ENCODE results near the gene LIX1L.
A peak's percentile ranks its signal among the peaks of the same experiment; 100 is the strongest.

Gene LIX1L

GRCh38 chr1:145887631-145888030, 70.2 kb downstream of the LIX1L start:
- H3K36me3 ChIP-seq (ENCODE audit: control insufficient read depth in 1 of 2, insufficient read depth in 2 of 2, low read length in 2 of 2): no peaks in the 10 kb centered on the region
- H3K27ac ChIP-seq (ENCODE audit: low read depth, low read length): no peak overlapping the region
- no peak overlapping the region for H2BK12ac ChIP-seq (ENCODE audit: low read length)
- H2AFZ ChIP-seq (ENCODE audit: insufficient read depth, low read length, poor library complexity): no peak overlapping the region
- H3K4ac ChIP-seq (ENCODE audit: low read depth, low read length): no peak overlapping the region
- H2BK120ac ChIP-seq (ENCODE audit: insufficient read depth, low read length, poor library complexity): no peak overlapping the region
- no peaks in the 10 kb centered on the region for H3K79me2 ChIP-seq (ENCODE audit: control insufficient read depth, insufficient read depth, low read length, poor library complexity)
- DNase-seq: no peak
- H2BK5ac ChIP-seq (ENCODE audit: low read depth, low read length, poor library complexity): no peak overlapping the region
- no peak overlapping the region for H3K18ac ChIP-seq (ENCODE audit: low read length)
- H2AK5ac ChIP-seq (ENCODE audit: low read length): no peak overlapping the region
- no peak overlapping the region for H4K91ac ChIP-seq (ENCODE audit: low read depth, low read length)
- H3K14ac ChIP-seq (ENCODE audit: low read length): no peak overlapping the region
- WGBS (ENCODE audit: extremely low coverage, insufficient coverage, insufficient read length): no CpG with 5 or more reads among the region's 5 CpGs
- no peak overlapping the region for H3K23ac ChIP-seq (ENCODE audit: low read length)
- no peak overlapping the region for H3K9ac ChIP-seq (ENCODE audit: low read length)
- H3K9me3 ChIP-seq (ENCODE audit: insufficient read depth, low read depth, low read length): no peaks in the 10 kb centered on the region
- peaks cover 0 to 8% of the 10 kb centered on the region in 2 experiments for H3K4me1 ChIP-seq (ENCODE audit: control insufficient read depth in 1 of 2, insufficient read depth in 2 of 2, low read length in 2 of 2)
- H3K4me2 ChIP-seq (ENCODE audit: low read length): no peak overlapping the region
- H4K8ac ChIP-seq (ENCODE audit: low read depth, low read length): no peak overlapping the region
- no peak overlapping the region for H4K12ac ChIP-seq (ENCODE audit: low read depth, low read length)
- no peak overlapping the region for H3K4me3 ChIP-seq (ENCODE audit: low read depth, low read length)
- H3K79me1 ChIP-seq (ENCODE audit: low read length): peaks cover 4% of the 10 kb centered on the region
- peaks cover 8% of the 10 kb centered on the region for H3K27me3 ChIP-seq (ENCODE audit: insufficient read depth, low read length)

GRCh38 chr1:145886816-145887215, 71.0 kb downstream of the LIX1L start:
- Histone ChIP-seq H2BK120ac (ENCODE audit: insufficient read depth, low read length, poor library complexity) (no peak overlapping the region), H2AK5ac (ENCODE audit: low read length) (no peak overlapping the region), H2AFZ (ENCODE audit: insufficient read depth, low read length, poor library complexity) (no peak overlapping the region), H3K27me3 (ENCODE audit: insufficient read depth, low read length) (peaks cover 8% of the 10 kb centered on the region), H3K9ac (ENCODE audit: low read length) (no peak overlapping the region), H2BK5ac (ENCODE audit: low read depth, low read length, poor library complexity) (no peak overlapping the region), H4K8ac (ENCODE audit: low read depth, low read length) (no peak overlapping the region), H3K14ac (ENCODE audit: low read length) (no peak overlapping the region), H3K4ac (ENCODE audit: low read depth, low read length) (no peak overlapping the region), H3K27ac (ENCODE audit: low read depth, low read length) (no peak overlapping the region), H3K4me1 (ENCODE audit: control insufficient read depth in 1 of 2, insufficient read depth in 2 of 2, low read length in 2 of 2) (peaks cover 0 to 3% of the 10 kb centered on the region in 2 experiments), H3K23ac (ENCODE audit: low read length) (no peak overlapping the region), H3K79me2 (ENCODE audit: control insufficient read depth, insufficient read depth, low read length, poor library complexity) (no peaks in the 10 kb centered on the region), H3K79me1 (ENCODE audit: low read length) (no peaks in the 10 kb centered on the region), H2BK12ac (ENCODE audit: low read length) (no peak overlapping the region), H3K36me3 (ENCODE audit: control insufficient read depth in 1 of 2, insufficient read depth in 2 of 2, low read length in 2 of 2) (no peaks in the 10 kb centered on the region), H3K4me3 (ENCODE audit: low read depth, low read length) (no peak overlapping the region), H3K9me3 (ENCODE audit: insufficient read depth, low read depth, low read length) (no peaks in the 10 kb centered on the region), H4K91ac (ENCODE audit: low read depth, low read length) (no peak overlapping the region), H4K12ac (ENCODE audit: low read depth, low read length) (no peak overlapping the region), H3K18ac (ENCODE audit: low read length) (no peak overlapping the region), H3K4me2 (ENCODE audit: low read length) (no peak overlapping the region)
- DNase-seq: no peak
- WGBS (ENCODE audit: extremely low coverage, insufficient coverage, insufficient read length): no CpG with 5 or more reads among the region's 8 CpGs

GRCh38 chr1:145886390-145886789, 71.4 kb downstream of the LIX1L start:
- H4K8ac ChIP-seq (ENCODE audit: low read depth, low read length): no peak overlapping the region
- H3K18ac ChIP-seq (ENCODE audit: low read length): no peak overlapping the region
- no peak overlapping the region for H3K27ac ChIP-seq (ENCODE audit: low read depth, low read length)
- H3K27me3 ChIP-seq (ENCODE audit: insufficient read depth, low read length): peaks cover 8% of the 10 kb centered on the region
- H2BK12ac ChIP-seq (ENCODE audit: low read length): no peak overlapping the region
- no peaks in the 10 kb centered on the region for H3K9me3 ChIP-seq (ENCODE audit: insufficient read depth, low read depth, low read length)
- H3K14ac ChIP-seq (ENCODE audit: low read length): no peak overlapping the region
- no peak overlapping the region for H3K23ac ChIP-seq (ENCODE audit: low read length)
- no peak overlapping the region for H2BK120ac ChIP-seq (ENCODE audit: insufficient read depth, low read length, poor library complexity)
- peak overlapping the region; percentile 57 for H2AFZ ChIP-seq (ENCODE audit: insufficient read depth, low read length, poor library complexity)
- no peak overlapping the region for H3K4me3 ChIP-seq (ENCODE audit: low read depth, low read length)
- DNase-seq: no peak
- no CpG with 5 or more reads among the region's 11 CpGs for WGBS (ENCODE audit: extremely low coverage, insufficient coverage, insufficient read length)
- H2AK5ac ChIP-seq (ENCODE audit: low read length): no peak overlapping the region
- H4K91ac ChIP-seq (ENCODE audit: low read depth, low read length): no peak overlapping the region
- no peak overlapping the region for H2BK5ac ChIP-seq (ENCODE audit: low read depth, low read length, poor library complexity)
- H3K79me2 ChIP-seq (ENCODE audit: control insufficient read depth, insufficient read depth, low read length, poor library complexity): no peaks in the 10 kb centered on the region
- H3K36me3 ChIP-seq (ENCODE audit: control insufficient read depth in 1 of 2, insufficient read depth in 2 of 2, low read length in 2 of 2): no peaks in the 10 kb centered on the region
- H3K4me1 ChIP-seq (ENCODE audit: control insufficient read depth in 1 of 2, insufficient read depth in 2 of 2, low read length in 2 of 2): peaks cover 0 to under 1% of the 10 kb centered on the region in 2 experiments
- H3K4me2 ChIP-seq (ENCODE audit: low read length): peak overlapping the region; percentile 82
- H3K4ac ChIP-seq (ENCODE audit: low read depth, low read length): no peak overlapping the region
- H3K79me1 ChIP-seq (ENCODE audit: low read length): no peaks in the 10 kb centered on the region
- H4K12ac ChIP-seq (ENCODE audit: low read depth, low read length): no peak overlapping the region
- no peak overlapping the region for H3K9ac ChIP-seq (ENCODE audit: low read length)

DNA sequence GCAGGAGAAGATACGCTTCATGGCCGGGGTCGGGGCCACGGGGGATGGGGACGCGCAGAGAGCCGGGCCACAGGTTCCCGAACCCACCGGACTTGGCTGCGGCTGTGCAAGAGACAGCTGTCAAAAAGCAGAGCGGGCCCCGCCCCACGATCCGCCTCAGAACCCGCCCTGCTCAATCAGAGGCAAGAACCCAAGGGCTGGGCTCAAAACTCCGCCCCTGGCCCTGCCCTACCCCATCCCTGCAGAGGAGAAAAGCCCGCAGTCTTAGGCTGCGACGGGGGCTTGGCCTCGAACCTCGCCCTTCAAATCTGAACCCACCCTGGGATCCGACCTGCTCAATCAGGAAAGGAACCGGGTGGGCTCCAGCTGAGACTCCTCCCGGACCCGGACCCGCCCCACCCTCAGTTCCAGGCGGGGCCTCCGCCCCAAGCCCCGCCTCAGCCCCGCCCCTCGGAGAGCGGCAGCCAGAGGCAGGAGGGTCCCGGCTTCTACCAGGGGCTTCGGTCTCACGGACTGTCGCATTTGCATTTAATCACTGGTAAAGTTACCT, 72.0 kb downstream of the LIX1L start, which contains the start of gene ANKRD35:
Gene ANKRD35, minus strand, starts transcription at position 129 of the 550 bp plus-strand sequence. Its CDS starts 108 bp downstream, at position 21.
- no peaks in the 10 kb centered on the region for H3K79me1 ChIP-seq (ENCODE audit: low read length)
- H2BK12ac ChIP-seq (ENCODE audit: low read length): no peak within 1 kb of the TSS
- no peak within 1 kb of the TSS for H3K23ac ChIP-seq (ENCODE audit: low read length)
- H3K4ac ChIP-seq (ENCODE audit: low read depth, low read length): no peak within 1 kb of the TSS
- peak; percentile 78 to 84 for DNase-seq
- H3K4me3 ChIP-seq (ENCODE audit: low read depth, low read length): peak within 1 kb of the TSS; percentile 75
- no peak within 1 kb of the TSS for H3K27ac ChIP-seq (ENCODE audit: low read depth, low read length)
- no peak within 1 kb of the TSS for H2BK120ac ChIP-seq (ENCODE audit: insufficient read depth, low read length, poor library complexity)
- H2AFZ ChIP-seq (ENCODE audit: insufficient read depth, low read length, poor library complexity): peak within 1 kb of the TSS; percentile 91
- H3K36me3 ChIP-seq (ENCODE audit: control insufficient read depth in 1 of 2, insufficient read depth in 2 of 2, low read length in 2 of 2): no peaks in the 10 kb centered on the region
- no peak within 1 kb of the TSS for H2AK5ac ChIP-seq (ENCODE audit: low read length)
- H3K9me3 ChIP-seq (ENCODE audit: insufficient read depth, low read depth, low read length): no peaks in the 10 kb centered on the region
- no peak within 1 kb of the TSS for H3K9ac ChIP-seq (ENCODE audit: low read length)
- no peak within 1 kb of the TSS for H4K8ac ChIP-seq (ENCODE audit: low read depth, low read length)
- no peak within 1 kb of the TSS for H4K91ac ChIP-seq (ENCODE audit: low read depth, low read length)
- H3K14ac ChIP-seq (ENCODE audit: low read length): no peak within 1 kb of the TSS
- H3K27me3 ChIP-seq (ENCODE audit: insufficient read depth, low read length): peaks cover 8% of the 10 kb centered on the region
- H3K4me2 ChIP-seq (ENCODE audit: low read length): peak within 1 kb of the TSS; percentile 82
- H3K18ac ChIP-seq (ENCODE audit: low read length): no peak within 1 kb of the TSS
- no peak within 1 kb of the TSS for H2BK5ac ChIP-seq (ENCODE audit: low read depth, low read length, poor library complexity)
- no peaks in the 10 kb centered on the region for H3K79me2 ChIP-seq (ENCODE audit: control insufficient read depth, insufficient read depth, low read length, poor library complexity)
- H3K4me1 ChIP-seq (ENCODE audit: control insufficient read depth in 1 of 2, insufficient read depth in 2 of 2, low read length in 2 of 2): peaks cover 0 to 2% of the 10 kb centered on the region in 2 experiments
- no peak within 1 kb of the TSS for H4K12ac ChIP-seq (ENCODE audit: low read depth, low read length)
- WGBS (ENCODE audit: extremely low coverage, insufficient coverage, insufficient read length): no CpG with 5 or more reads among the region's 36 CpGs

All from trophoblast cell (in vitro differentiated cells and primary cell).